Measurements from ENCODE around the gene GPR143. TPM values are rescaled to one million over a fixed set of nuclear protein-coding genes. Genes with fewer than 3 reads are reported as not detected.
"Not testable (repeated sequence)": the region's sequence is repeated elsewhere in the genome, so short reads cannot be mapped to it uniquely, and the experiment has no call there.

GPR143 gene
- total RNA-seq, 6 experiments from 2014 or later, result 0.26 to 1.1 (median 0.43) TPM; not detected in 1

DNA sequence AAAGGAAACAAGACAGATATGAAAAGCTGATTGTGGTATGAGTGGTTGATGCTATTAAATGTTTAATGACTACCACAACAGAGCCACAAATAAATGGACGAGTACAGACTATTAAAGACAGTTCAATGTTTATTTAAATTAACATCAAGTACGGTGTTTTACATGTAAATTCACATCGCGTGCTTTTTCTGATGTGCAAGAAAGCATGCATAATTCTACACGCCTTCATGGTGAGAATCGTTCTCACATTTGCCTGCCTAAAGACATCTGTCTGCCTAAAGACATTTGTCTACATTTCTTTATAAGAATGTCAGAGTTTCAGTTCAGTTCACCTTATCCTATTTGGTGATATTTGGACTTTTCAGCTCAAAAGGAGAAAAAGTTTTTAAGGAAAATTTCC, 7.3 kb upstream of the GPR143 start:
- Histone ChIP-seq H3K4me1 (no peaks in the 10 kb centered on the region), H3K9me3 (no peaks in the 10 kb centered on the region), H3K27me3 (no peaks in the 10 kb centered on the region), H3K4me3 (no peak overlapping the region), H3K27ac (no peak overlapping the region), H3K36me3 (no peaks in the 10 kb centered on the region)
- intact Hi-C loops (cut with DNase I), result no loop called here
- no peak for TF ChIP-seq POLR2A (IDR thresholded peaks at IDR 0.05)
- TF ChIP-seq, protein P1, sequence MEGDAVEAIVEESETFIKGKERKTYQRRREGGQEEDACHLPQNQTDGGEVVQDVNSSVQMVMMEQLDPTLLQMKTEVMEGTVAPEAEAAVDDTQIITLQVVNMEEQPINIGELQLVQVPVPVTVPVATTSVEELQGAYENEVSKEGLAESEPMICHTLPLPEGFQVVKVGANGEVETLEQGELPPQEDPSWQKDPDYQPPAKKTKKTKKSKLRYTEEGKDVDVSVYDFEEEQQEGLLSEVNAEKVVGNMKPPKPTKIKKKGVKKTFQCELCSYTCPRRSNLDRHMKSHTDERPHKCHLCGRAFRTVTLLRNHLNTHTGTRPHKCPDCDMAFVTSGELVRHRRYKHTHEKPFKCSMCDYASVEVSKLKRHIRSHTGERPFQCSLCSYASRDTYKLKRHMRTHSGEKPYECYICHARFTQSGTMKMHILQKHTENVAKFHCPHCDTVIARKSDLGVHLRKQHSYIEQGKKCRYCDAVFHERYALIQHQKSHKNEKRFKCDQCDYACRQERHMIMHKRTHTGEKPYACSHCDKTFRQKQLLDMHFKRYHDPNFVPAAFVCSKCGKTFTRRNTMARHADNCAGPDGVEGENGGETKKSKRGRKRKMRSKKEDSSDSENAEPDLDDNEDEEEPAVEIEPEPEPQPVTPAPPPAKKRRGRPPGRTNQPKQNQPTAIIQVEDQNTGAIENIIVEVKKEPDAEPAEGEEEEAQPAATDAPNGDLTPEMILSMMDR (IDR thresholded peaks at IDR 0.05), result no peak
- DNase-seq (no peak), ATAC-seq (no peak)
- 75% methylated on average over 6 of the region's 6 CpGs for WGBS (ENCODE audit: insufficient coverage, low coverage, low lambda C conversion rate, missing lambda C conversion rate)

- ATAC-seq (no peak), DNase-seq (no peak)
- intact Hi-C loops (cut with DNase I), result no loop called here
- H3K36me3 ChIP-seq, result no peaks in the 10 kb centered on the region
- no peaks in the 10 kb centered on the region for H3K9me3 ChIP-seq
- H3K4me1 ChIP-seq, result no peaks in the 10 kb centered on the region
- peaks cover 0 to 4% of the 10 kb centered on the region in 2 donors for H3K27me3 ChIP-seq
- no peak overlapping the region for H3K4me3 ChIP-seq
- TF ChIP-seq POLR2A (IDR thresholded peaks at IDR 0.05), result no peak
- H3K27ac ChIP-seq, result no peak overlapping the region
- WGBS (ENCODE audit: insufficient coverage, low coverage, low lambda C conversion rate, missing lambda C conversion rate), result 40% methylated on average over 1 of the region's 1 CpG
Observed at GRCh38 chrX:9770319-9770718, 4.7 kb upstream of the GPR143 start.

DNA sequence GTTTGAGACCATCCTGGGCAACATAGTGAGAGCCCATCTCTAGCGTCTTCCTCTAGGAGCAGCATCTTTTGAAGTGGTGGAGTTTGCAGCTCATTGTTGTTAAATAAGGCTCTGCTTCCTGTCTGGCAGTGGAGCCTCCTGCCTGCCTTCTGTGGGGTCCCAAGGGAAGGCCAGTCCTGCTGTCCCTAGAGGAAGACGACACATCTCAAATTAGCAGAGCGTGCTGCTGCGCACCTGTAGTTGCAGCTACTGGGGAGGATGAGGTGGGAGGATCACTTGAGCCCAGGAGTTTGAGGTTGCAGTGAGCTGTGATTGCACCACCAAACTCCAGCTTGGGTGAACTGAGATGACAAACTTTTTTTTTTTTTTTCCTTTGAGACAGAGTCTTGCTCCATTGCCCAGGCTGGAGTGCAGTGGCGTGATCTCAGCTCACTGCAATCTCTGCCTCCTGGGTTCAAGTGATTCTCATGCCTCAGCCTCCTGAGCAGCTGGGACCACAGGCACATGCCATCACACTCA, 2.7 kb upstream of the GPR143 start:
- H3K9me3 ChIP-seq; H3K27ac ChIP-seq; DNase-seq; intact Hi-C loops (cut with DNase I); ATAC-seq; H3K36me3 ChIP-seq; H3K4me3 ChIP-seq; H3K4me1 ChIP-seq; H3K27me3 ChIP-seq: not testable (repeated sequence)
- 70% methylated on average over 4 of the region's 5 CpGs for WGBS (ENCODE audit: insufficient coverage, low coverage, low lambda C conversion rate, missing lambda C conversion rate)

GRCh38 chrX:9767375-9767774, 1.7 kb upstream of the GPR143 start:
- H3K27ac ChIP-seq, result no peak overlapping the region
- TF ChIP-seq, protein P1 (IDR thresholded peaks at IDR 0.05), result no peak
- TF ChIP-seq POLR2A (IDR thresholded peaks at IDR 0.05), result no peak
- H3K4me3 ChIP-seq, result no peak overlapping the region
- no peaks in the 10 kb centered on the region for H3K36me3 ChIP-seq
- no peak for DNase-seq
- peaks cover 0 to 4% of the 10 kb centered on the region in 2 donors for H3K27me3 ChIP-seq
- no peaks in the 10 kb centered on the region for H3K9me3 ChIP-seq
- ATAC-seq, result no peak
- WGBS (ENCODE audit: insufficient coverage, low coverage, low lambda C conversion rate, missing lambda C conversion rate), result 45% methylated on average over 6 of the region's 6 CpGs
- H3K4me1 ChIP-seq, result no peaks in the 10 kb centered on the region
- intact Hi-C loops (cut with DNase I), result no loop called here

DNA sequence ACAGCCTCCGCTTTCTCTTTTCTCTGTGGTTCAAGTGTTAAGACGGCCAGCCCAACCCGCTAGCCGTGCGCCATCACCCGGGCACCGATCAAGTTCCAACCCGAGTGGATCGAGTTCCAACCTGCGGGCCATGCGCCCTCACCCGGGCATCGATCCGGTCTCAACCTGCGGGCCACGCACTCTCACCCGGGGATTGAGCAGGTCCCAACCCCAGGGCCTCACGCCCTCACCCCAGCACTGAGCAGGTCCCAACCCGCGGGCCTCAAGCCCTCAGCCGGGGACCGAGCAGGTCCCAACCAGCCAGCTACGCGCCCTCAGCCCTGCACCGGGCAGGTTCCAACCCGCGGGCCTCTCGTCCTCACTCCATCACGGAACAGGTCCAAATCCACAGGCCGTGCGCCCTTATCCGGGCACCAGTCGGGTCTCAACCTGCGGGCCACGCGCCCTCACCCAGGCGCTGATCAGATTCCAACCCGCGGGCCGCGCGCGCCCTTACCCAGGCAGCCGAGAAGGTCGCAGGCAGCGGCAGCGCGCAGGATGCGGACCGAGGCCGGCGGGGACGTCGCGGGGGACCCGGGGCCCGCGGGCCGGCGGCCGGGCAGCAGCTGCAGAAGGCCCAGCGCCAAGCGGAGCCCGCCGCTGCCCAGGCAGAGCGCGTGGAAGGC, 443 bp downstream of the GPR143 start:
- no peaks in the 10 kb centered on the region for H3K36me3 ChIP-seq
- intact Hi-C loops (cut with DNase I), result no loop called here
- TF ChIP-seq, protein P1 (IDR thresholded peaks at IDR 0.05), result no peak
- no peak for TF ChIP-seq POLR2A (IDR thresholded peaks at IDR 0.05)
- no peak overlapping the region for H3K4me3 ChIP-seq
- ATAC-seq (peak in 2 of 4 donors; percentile 17 to 44), DNase-seq (no peak)
- no peaks in the 10 kb centered on the region for H3K9me3 ChIP-seq
- H3K27ac ChIP-seq, result no peak overlapping the region
- peaks cover 0 to 4% of the 10 kb centered on the region in 2 donors for H3K27me3 ChIP-seq
- no peaks in the 10 kb centered on the region for H3K4me1 ChIP-seq
- 15% methylated on average over 17 of the region's 67 CpGs for WGBS (ENCODE audit: insufficient coverage, low coverage, low lambda C conversion rate, missing lambda C conversion rate)

All from right lobe of liver (tissue), 6 donors.